B cell (primary cell): ENCODE data around the gene MYOM1. TPM values are rescaled to one million over a fixed set of nuclear protein-coding genes. Genes with fewer than 3 reads are reported as not detected.

Experiments
- ATAC-seq: fragments of 200-7000 bp; cut with Tn5 transposase; one replicate; pipeline ENCODE4 v1.10.0; 2021; ENCODE audit warnings: low read depth, mild to moderate bottlenecking, moderate number of reproducible peaks, moderate library complexity
- CTCF ChIA-PET: fragments of 350-600 bp; sonication (Branson Sonifier 250); formaldehyde crosslinking; loops from one replicate; lab custom pipeline; 2021; ENCODE audit warnings: antibody characterized with exemption, inconsistent platforms; lab: Charles Lee
- POLR2A ChIA-PET: fragments of 350-600 bp; sonication (Branson Sonifier 250); formaldehyde crosslinking; loops from one replicate; lab custom pipeline; 2021; ENCODE audit warnings: antibody characterized with exemption; lab: Charles Lee
- DNase-seq: peaks from one replicate; pipeline ENCODE4 v3.0.0; 2013
- H2AFZ ChIP-seq: 2 replicates; pipeline ENCODE4 v1.6.1; 2012; ENCODE audit warnings: mild to moderate bottlenecking, low read depth, low read length; ENCODE audit not compliant: insufficient read depth, poor library complexity, severe bottlenecking
- H3K27ac ChIP-seq, 2 donors: 1 replicate in 1 of 2; 2 replicates in 1 of 2; pipeline ENCODE4 v1.5.1; 2012 to 2013; ENCODE audit warnings: low read length in 2 of 2, mild to moderate bottlenecking in 2 of 2, moderate library complexity in 1 of 2
- H3K27me3 ChIP-seq, 4 experiments: fragments of 200-600 bp in 1 of 4; sonication (generic) in 1 of 4; replicated peaks in 1 of 4; 1 replicate in 2 of 4; 2 replicates in 2 of 4; pipeline versions ENCODE4 v1.6.1 to v1.7.0; 2013 to 2016; ENCODE audit warnings: low read length in 3 of 4, mild to moderate bottlenecking in 2 of 4, mixed read lengths in 1 of 4, moderate library complexity in 1 of 4; ENCODE audit not compliant: insufficient read depth in 4 of 4, control insufficient read depth in 3 of 4; ENCODE audit errors: control extremely low read depth in 1 of 4
- H3K36me3 ChIP-seq, 2 experiments: replicated peaks in 1 of 2; 1 replicate in 1 of 2; 2 replicates in 1 of 2; pipeline versions ENCODE4 v1.6.1 to v1.7.1; 2013; ENCODE audit warnings: low read length in 1 of 2; ENCODE audit not compliant: insufficient read depth in 2 of 2, control insufficient read depth in 1 of 2; ENCODE audit errors: control extremely low read depth in 1 of 2, extremely low read depth in 1 of 2
- H3K4me1 ChIP-seq, 2 donors: fragments of 200-600 bp in 1 of 2; sonication (generic) in 1 of 2; 1 replicate in 1 of 2; 2 replicates in 1 of 2; pipeline versions ENCODE4 v1.5.1 to v1.6.1; 2013 to 2017; ENCODE audit warnings: low read length in 2 of 2; ENCODE audit not compliant: control insufficient read depth in 2 of 2, insufficient read depth in 2 of 2
- H3K4me2 ChIP-seq: replicated peaks from 2 replicates; pipeline ENCODE3; 2012; ENCODE audit warnings: mild to moderate bottlenecking, low read depth, low read length; ENCODE audit not compliant: poor library complexity, severe bottlenecking
- H3K4me3 ChIP-seq, 5 experiments: fragments of 200-600 bp in 1 of 5; sonication (generic) in 1 of 5; 1 replicate in 3 of 5; 2 replicates in 2 of 5; pipeline versions ENCODE4 v1.5.1 to v1.7.0; 2011 to 2016; ENCODE audit warnings: low read length in 4 of 5, mild to moderate bottlenecking in 4 of 5, low read depth in 2 of 5, control low read depth in 1 of 5, moderate library complexity in 1 of 5; ENCODE audit not compliant: insufficient read depth in 1 of 5; ENCODE audit errors: control extremely low read depth in 1 of 5, extremely low read depth in 1 of 5
- H3K79me2 ChIP-seq: fragments of 200-600 bp; sonication (generic); one replicate; pipeline ENCODE4 v1.6.0; 2016; ENCODE audit warnings: low read length; ENCODE audit not compliant: control insufficient read depth, insufficient read depth
- H3K9ac ChIP-seq: fragments of 200-600 bp; sonication (generic); 2 replicates; pipeline ENCODE4 v1.6.1; 2017; ENCODE audit warnings: mild to moderate bottlenecking, low read length, moderate library complexity
- H3K9me3 ChIP-seq, 3 donors: one replicate each; pipeline versions ENCODE4 v1.6.1 to v1.7.1; 2013; ENCODE audit warnings: low read length in 2 of 3; ENCODE audit not compliant: control insufficient read depth in 2 of 3, insufficient read depth in 1 of 3; ENCODE audit errors: control extremely low read depth in 1 of 3
- H4K20me1 ChIP-seq: 2 replicates; pipeline ENCODE4 v1.6.0; 2012; ENCODE audit warnings: mild to moderate bottlenecking, low read length; ENCODE audit not compliant: insufficient read depth, control insufficient read depth, poor library complexity, severe bottlenecking
- H3K27ac Mint-ChIP-seq: one replicate; pipeline ENCODE4 v1.8.0; 2021; ENCODE audit warnings: mixed read lengths
- H3K27me3 Mint-ChIP-seq: one replicate; pipeline ENCODE4 v1.8.0; 2021; ENCODE audit warnings: mixed read lengths
- H3K4me1 Mint-ChIP-seq: one replicate; pipeline ENCODE4 v1.8.0; 2021; ENCODE audit warnings: mixed read lengths
- H3K4me3 Mint-ChIP-seq: one replicate; pipeline ENCODE4 v1.8.0; 2021; ENCODE audit warnings: mixed read lengths
- H3K9me3 Mint-ChIP-seq: one replicate; pipeline ENCODE4 v1.8.0; 2022; ENCODE audit warnings: mixed read lengths; ENCODE audit not compliant: insufficient read depth
- EZH2 ChIP-seq: IDR thresholded peaks from 2 replicates; pipeline ENCODE4 v1.6.1; 2012; ENCODE audit warnings: borderline replicate concordance, low read depth, mild to moderate bottlenecking, moderate library complexity, low read length; ENCODE audit not compliant: insufficient read depth, poor library complexity, severe bottlenecking
- WGBS: methylation state at CpG from one replicate; pipeline ENCODE4 v1.1.5; 2013; ENCODE audit warnings: missing lambda C conversion rate; ENCODE audit not compliant: insufficient coverage; 5-methylcytosine and 5-hydroxymethylcytosine counted together
- intact Hi-C: fragments of 100-400 bp; cut with micrococcal nuclease; formaldehyde crosslinking; loops from one replicate; pipeline ENCODE4 v1.10.0; 2022
- polyA plus RNA-seq: library from polyadenylated mRNA; depleted of rRNA; stranded (reverse); fragments of >200 nt; gene quantifications from 2 replicates; pipeline ENCODE4 v1.2.3, GENCODE V29; 2012
- total RNA-seq, 2 donors: library from RNA; stranded (reverse); fragments of 120-200 nt in 1 of 2; gene quantifications; 1 replicate in 1 of 2; 2 replicates in 1 of 2; pipeline versions ENCODE4 v1.2.3 to v1.2.4, GENCODE V29; 2013 to 2022
- TF ChIP-seq, protein P1 (sequence below): fragments of 200-600 bp; IDR thresholded peaks from one replicate; pipeline ENCODE4 v1.8.0; 2022; ENCODE audit warnings: antibody characterized with exemption, mild to moderate bottlenecking

MYOM1 gene
- total and polyA plus RNA-seq, 2 donors (not counting 1 experiment from before 2014, with no cell fraction given) = 1.5 to 12.8 TPM

DNA sequence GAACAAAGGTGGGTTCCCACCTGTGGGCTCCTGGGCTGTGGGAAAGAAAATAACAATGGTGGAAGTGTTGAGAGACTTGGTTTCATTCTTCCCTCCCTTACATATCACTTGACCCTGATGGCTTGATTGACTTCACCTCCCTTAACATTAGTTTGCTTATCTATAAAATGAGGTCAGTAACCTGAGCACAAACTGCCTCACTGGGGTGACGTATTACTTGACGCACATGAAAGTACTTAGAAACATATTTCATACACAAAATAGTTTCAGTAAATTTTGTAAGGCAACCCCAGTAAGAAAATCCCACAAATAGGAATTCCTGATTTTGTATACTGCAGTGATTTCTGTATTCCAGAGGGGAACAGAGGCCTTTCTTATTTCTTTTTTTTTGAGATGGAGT is 177.4 kb downstream of the MYOM1 start:
- no peaks in the 10 kb centered on the region for H3K27me3 ChIP-seq
- ChIA-PET POLR2A (no interaction called here), CTCF (no interaction called here)
- no peaks in the 10 kb centered on the region for H4K20me1 ChIP-seq
- no peak overlapping the region for H2AFZ ChIP-seq
- H3K36me3 ChIP-seq = no peaks in the 10 kb centered on the region
- H3K79me2 ChIP-seq = no peaks in the 10 kb centered on the region
- H3K9ac ChIP-seq = no peak overlapping the region
- H3K4me1 Mint-ChIP-seq = peaks cover 9% of the 10 kb centered on the region
- no peak overlapping the region for H3K4me3 ChIP-seq
- ATAC-seq = no peak
- TF ChIP-seq, protein P1, sequence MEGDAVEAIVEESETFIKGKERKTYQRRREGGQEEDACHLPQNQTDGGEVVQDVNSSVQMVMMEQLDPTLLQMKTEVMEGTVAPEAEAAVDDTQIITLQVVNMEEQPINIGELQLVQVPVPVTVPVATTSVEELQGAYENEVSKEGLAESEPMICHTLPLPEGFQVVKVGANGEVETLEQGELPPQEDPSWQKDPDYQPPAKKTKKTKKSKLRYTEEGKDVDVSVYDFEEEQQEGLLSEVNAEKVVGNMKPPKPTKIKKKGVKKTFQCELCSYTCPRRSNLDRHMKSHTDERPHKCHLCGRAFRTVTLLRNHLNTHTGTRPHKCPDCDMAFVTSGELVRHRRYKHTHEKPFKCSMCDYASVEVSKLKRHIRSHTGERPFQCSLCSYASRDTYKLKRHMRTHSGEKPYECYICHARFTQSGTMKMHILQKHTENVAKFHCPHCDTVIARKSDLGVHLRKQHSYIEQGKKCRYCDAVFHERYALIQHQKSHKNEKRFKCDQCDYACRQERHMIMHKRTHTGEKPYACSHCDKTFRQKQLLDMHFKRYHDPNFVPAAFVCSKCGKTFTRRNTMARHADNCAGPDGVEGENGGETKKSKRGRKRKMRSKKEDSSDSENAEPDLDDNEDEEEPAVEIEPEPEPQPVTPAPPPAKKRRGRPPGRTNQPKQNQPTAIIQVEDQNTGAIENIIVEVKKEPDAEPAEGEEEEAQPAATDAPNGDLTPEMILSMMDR = no peak
- TF ChIP-seq EZH2 = no peak
- H3K27ac Mint-ChIP-seq = no peak overlapping the region
- no peaks in the 10 kb centered on the region for H3K9me3 Mint-ChIP-seq
- peaks cover 4% of the 10 kb centered on the region in 2 donors for H3K4me1 ChIP-seq
- no peak overlapping the region for H3K4me2 ChIP-seq
- intact Hi-C loops = no loop called here
- no peak overlapping the region for H3K27ac ChIP-seq
- no CpG with 5 or more reads among the region's 2 CpGs for WGBS
- no peaks in the 10 kb centered on the region for H3K9me3 ChIP-seq
- peaks cover 8% of the 10 kb centered on the region for H3K27me3 Mint-ChIP-seq
- no peak overlapping the region for H3K4me3 Mint-ChIP-seq
- no peak for DNase-seq

DNA sequence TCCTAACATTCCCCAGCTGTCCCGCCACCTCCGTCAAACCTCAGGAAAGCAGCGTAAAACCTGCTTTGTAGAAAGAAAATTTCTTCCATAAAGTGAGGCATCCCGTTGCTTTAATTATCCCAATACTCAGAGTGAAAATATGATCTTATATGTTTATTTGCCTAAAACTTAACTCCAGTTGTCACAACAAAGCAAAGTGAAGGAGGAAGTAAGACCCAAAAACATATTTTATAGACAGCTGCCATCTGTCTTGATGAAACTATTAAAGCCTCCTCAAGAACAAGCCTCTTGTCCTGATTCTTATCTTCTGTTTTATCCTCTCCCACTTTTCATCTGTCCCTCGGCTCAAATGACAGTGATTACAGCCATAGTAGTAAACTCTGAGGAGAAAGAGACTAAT is 177.9 kb downstream of the MYOM1 start:
- Histone ChIP-seq H3K4me2 (no peak overlapping the region), H3K27me3 (no peaks in the 10 kb centered on the region), H3K4me3 (no peak overlapping the region), H3K27ac (no peak overlapping the region), H3K4me1 (peaks cover 5 to 6% of the 10 kb centered on the region in 2 donors), H2AFZ (no peak overlapping the region), H3K79me2 (no peaks in the 10 kb centered on the region), H4K20me1 (no peaks in the 10 kb centered on the region), H3K36me3 (no peaks in the 10 kb centered on the region), H3K9me3 (no peaks in the 10 kb centered on the region), H3K9ac (no peak overlapping the region)
- CTCF ChIA-PET = no interaction called here
- no CpG with 5 or more reads among the region's 5 CpGs for WGBS
- POLR2A ChIA-PET = no interaction called here
- DNase-seq (no peak), ATAC-seq (no peak)
- Mint-ChIP-seq H3K9me3 (no peaks in the 10 kb centered on the region), H3K27ac (no peak overlapping the region), H3K4me1 (peaks cover 11% of the 10 kb centered on the region), H3K27me3 (peaks cover 8% of the 10 kb centered on the region), H3K4me3 (no peak overlapping the region)
- TF ChIP-seq, protein P1 = no peak
- TF ChIP-seq EZH2 = no peak
- intact Hi-C loops = no loop called here
